Nephron progenitor cell (in vitro differentiated cells): ENCODE measurements around the gene THG1L.
"Not testable (repeated sequence)": the region's sequence is repeated elsewhere in the genome, so short reads cannot be mapped to it uniquely, and the experiment has no call there.

Experiments used
- DNase-seq: peaks from one replicate; pipeline ENCODE4 v3.0.0; 2021
- H3K27ac Mint-ChIP-seq: 2 replicates; pipeline ENCODE4 v1.8.0; 2021; ENCODE audit warnings: mild to moderate bottlenecking, moderate library complexity, mixed read lengths
- H3K27me3 Mint-ChIP-seq: 2 replicates; pipeline ENCODE4 v1.8.0; 2021; ENCODE audit warnings: mild to moderate bottlenecking, low read depth, mixed read lengths; ENCODE audit not compliant: poor library complexity
- H3K36me3 Mint-ChIP-seq: 2 replicates; pipeline ENCODE4 v1.8.0; 2021; ENCODE audit warnings: low read depth, mixed read lengths
- H3K4me1 Mint-ChIP-seq: 2 replicates; pipeline ENCODE4 v1.8.0; 2021; ENCODE audit warnings: mixed read lengths
- H3K4me3 Mint-ChIP-seq: 2 replicates; pipeline ENCODE4 v1.8.0; 2021; ENCODE audit warnings: mild to moderate bottlenecking, moderate library complexity, mixed read lengths
- H3K9me3 Mint-ChIP-seq: 2 replicates; pipeline ENCODE4 v1.8.0; 2021; ENCODE audit warnings: mild to moderate bottlenecking, moderate library complexity, mixed read lengths
- TF ChIP-seq, protein P1 (sequence below): fragments of 200-600 bp; sonication (generic); IDR thresholded peaks from 2 replicates; pipeline ENCODE4 v1.5.0; 2021; ENCODE audit warnings: antibody characterized with exemption

THG1L gene

DNA sequence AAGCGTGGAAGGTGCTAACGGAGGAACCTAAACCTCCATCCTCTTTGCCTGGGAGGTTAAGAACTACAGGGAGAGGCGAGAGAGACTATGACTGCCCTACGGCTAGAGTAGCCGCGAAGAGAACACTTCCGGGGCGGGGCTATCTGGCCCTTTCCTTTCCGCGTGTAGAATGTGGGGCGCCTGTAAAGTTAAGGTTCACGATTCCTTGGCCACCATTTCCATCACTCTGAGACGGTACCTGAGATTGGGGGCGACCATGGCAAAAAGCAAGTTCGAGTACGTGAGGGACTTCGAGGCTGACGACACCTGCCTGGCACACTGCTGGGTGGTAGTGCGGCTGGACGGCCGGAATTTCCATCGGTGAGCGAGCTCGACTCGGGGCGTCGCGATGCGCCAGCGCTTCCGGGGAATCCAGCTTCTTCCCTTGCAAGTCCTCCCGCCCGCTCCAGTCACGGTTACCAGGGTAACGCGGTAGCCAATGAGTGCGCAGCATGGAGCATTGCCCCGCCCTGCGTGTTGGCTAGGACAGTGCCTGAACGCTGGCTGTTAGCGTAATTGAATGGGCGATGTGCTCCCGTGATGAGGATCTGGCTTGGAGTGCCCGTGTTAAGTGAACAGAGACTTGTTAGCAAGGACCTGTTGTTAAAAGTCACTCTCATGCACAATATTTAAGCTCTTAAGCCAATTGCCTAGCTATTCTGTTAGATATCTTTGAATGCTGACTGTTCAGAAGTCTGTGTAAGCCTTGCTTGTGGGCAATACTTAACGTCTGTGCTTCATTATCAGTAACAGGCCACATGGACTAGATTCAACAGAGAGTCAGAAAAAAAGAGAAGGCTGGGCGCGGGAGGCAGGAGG, at the start of gene THG1L:
Gene THG1L, plus strand, starts transcription at position 149 of the 858 bp plus-strand sequence. Its CDS starts 21 bp downstream, at position 170.
- H3K27me3 Mint-ChIP-seq, result peaks cover 7% of the 10 kb centered on the region
- DNase-seq, result peak; percentile 99
- peak within 1 kb of the TSS; percentile 100 for H3K27ac Mint-ChIP-seq
- peak within 1 kb of the TSS; percentile 96 for H3K4me3 Mint-ChIP-seq
- TF ChIP-seq, protein P1, sequence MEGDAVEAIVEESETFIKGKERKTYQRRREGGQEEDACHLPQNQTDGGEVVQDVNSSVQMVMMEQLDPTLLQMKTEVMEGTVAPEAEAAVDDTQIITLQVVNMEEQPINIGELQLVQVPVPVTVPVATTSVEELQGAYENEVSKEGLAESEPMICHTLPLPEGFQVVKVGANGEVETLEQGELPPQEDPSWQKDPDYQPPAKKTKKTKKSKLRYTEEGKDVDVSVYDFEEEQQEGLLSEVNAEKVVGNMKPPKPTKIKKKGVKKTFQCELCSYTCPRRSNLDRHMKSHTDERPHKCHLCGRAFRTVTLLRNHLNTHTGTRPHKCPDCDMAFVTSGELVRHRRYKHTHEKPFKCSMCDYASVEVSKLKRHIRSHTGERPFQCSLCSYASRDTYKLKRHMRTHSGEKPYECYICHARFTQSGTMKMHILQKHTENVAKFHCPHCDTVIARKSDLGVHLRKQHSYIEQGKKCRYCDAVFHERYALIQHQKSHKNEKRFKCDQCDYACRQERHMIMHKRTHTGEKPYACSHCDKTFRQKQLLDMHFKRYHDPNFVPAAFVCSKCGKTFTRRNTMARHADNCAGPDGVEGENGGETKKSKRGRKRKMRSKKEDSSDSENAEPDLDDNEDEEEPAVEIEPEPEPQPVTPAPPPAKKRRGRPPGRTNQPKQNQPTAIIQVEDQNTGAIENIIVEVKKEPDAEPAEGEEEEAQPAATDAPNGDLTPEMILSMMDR, result no peak
- H3K4me1 Mint-ChIP-seq, result peaks cover 23% of the 10 kb centered on the region
- peaks cover 13% of the 10 kb centered on the region for H3K9me3 Mint-ChIP-seq
- peaks cover 19% of the 10 kb centered on the region for H3K36me3 Mint-ChIP-seq

DNA sequence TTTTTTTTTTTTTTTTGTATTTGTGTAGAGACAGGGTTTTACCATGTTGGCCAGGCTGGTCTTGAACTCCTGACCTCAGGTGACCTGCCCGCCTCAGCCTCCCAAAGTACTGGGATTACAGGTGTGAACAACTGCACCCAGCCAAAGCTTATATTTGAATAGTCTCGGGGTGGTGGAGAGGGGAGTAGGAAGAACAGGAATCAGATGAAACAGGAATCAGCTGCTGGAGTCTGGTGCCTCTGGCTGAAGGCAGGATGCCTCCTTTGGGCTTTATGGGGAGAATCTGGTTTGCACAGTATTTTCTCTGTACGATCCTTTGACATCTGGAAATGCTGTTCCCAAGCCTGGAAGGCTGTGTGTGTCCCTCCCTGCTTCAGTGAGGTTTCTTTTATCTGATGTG, 49.0 kb upstream of the THG1L start:
- no peaks in the 10 kb centered on the region for H3K36me3 Mint-ChIP-seq
- H3K9me3 Mint-ChIP-seq, result no peaks in the 10 kb centered on the region
- no peak for DNase-seq
- peaks cover 12% of the 10 kb centered on the region for H3K4me1 Mint-ChIP-seq
- TF ChIP-seq, protein P1, result no peak
- H3K27me3 Mint-ChIP-seq, result peaks cover 13% of the 10 kb centered on the region
- no peak overlapping the region for H3K4me3 Mint-ChIP-seq
- H3K27ac Mint-ChIP-seq, result no peak overlapping the region

DNA sequence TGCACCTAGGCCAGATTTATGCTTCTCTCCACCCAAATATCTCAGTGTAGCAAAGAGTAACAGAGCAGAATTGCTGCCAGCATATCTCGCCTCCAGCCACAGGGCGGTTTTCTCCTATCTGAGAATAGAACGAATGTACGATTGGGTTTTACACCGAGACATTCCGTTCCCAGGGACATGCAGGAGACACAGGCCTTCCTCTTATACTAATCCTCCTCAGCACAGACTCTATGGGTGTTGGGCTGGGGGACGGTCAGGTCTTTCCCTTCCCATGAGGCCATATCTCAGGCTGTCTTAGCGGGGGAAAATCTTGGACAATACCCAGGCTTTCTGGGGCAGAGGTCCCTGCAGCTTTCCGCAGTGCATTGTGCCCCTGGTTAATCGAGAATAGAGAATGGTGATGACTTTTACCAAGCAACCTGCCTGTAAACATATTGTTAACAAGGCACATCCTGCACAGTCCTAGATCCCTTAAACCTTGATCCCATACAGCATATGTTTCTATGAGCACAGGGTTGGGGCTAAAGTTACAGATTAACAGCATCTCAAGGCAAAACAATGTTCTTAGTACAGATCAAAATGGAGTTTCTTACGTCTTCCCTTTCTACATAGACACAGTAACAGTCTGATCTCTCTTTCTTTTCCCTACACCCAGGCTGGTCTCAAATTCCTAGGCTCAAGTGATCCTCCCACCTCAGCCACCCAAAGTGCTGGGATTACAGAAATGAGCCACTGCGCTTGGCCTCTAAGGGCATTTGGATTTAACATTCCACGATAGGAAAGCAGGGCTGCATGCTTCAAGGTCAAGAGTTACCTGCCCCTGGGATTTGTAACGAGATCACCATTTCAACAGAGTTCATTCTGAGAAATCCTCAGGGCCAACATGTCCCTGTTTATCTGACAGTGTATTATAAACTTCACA, 44.7 kb upstream of the THG1L start:
- Mint-ChIP-seq H3K27ac (peak overlapping the region; percentile 38), H3K9me3 (peaks cover 14% of the 10 kb centered on the region), H3K4me1 (peaks cover 12% of the 10 kb centered on the region)
- DNase-seq, H3K4me3 Mint-ChIP-seq, H3K27me3 Mint-ChIP-seq, H3K36me3 Mint-ChIP-seq: not testable (repeated sequence)

DNA sequence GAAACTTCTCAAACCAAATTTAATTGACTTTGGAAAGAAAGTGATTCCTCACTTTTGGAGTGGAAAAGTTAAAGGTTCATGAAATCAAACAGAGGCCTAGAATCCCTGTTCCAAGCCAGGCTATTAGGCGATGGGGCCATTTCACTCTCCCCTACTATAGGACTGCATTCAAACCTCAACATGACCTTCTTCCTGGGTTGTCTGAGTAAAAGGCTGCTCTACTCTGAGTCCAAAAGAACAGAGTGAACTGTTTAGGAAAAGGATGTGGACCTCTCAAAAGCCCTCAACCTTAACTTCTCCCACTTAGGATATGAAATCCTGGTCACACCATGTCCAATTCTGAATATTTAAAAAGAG, 44.0 kb upstream of the THG1L start:
- peaks cover 5% of the 10 kb centered on the region for H3K27me3 Mint-ChIP-seq
- H3K9me3 Mint-ChIP-seq, result peaks cover 18% of the 10 kb centered on the region
- peaks cover 8% of the 10 kb centered on the region for H3K36me3 Mint-ChIP-seq
- peaks cover 12% of the 10 kb centered on the region for H3K4me1 Mint-ChIP-seq
- no peak overlapping the region for H3K4me3 Mint-ChIP-seq
- TF ChIP-seq, protein P1, result no peak
- DNase-seq, result no peak
- H3K27ac Mint-ChIP-seq, result no peak overlapping the region

DNA sequence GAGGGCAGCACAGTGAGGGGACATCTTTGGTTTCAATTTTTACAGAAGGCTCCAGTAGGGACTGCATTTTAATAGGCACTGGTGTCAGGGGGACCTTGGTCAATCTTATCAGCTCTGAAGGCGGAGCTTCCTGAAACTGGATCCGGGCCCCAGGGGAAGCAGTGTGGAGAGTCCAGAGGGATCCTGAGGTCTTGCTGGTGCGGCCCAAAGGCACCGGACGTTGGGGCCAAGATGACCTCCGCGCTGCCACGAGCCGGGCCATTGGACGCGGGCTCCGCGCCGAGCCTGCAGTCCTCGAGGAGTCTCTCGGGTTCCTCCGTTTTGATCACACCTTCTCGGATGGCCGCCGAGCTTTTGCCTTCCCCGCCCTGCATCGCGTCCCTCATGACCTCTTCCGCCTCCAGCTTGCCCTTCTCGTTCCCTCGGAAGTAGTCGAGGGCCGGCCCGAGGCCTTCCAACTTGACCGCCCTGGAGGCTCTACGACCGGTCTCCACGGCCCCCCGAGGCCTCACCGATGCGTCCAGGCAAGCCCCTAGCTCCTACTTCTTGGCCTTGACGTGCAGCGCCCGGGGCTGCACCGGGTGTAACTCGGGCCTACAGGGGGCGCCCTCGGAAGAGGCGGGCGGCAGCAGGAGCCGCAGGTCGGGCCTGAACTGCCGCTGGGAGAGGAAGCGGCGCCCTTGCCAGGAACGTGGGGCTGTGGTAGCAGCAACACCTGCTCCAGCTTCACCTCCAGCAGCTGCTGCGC, 41.1 kb upstream of the THG1L start:
- no peak overlapping the region for H3K27ac Mint-ChIP-seq
- H3K4me1 Mint-ChIP-seq, result peaks cover 12% of the 10 kb centered on the region
- H3K36me3 Mint-ChIP-seq, result peaks cover 16% of the 10 kb centered on the region
- no peak for DNase-seq
- TF ChIP-seq, protein P1, result no peak
- no peak overlapping the region for H3K4me3 Mint-ChIP-seq
- peaks cover 39% of the 10 kb centered on the region for H3K9me3 Mint-ChIP-seq
- peaks cover 5% of the 10 kb centered on the region for H3K27me3 Mint-ChIP-seq
